GM21717 (cell line): ENCODE measurements around the gene MAK.
"Not testable (repeated sequence)": the region's sequence is repeated elsewhere in the genome, so short reads cannot be mapped to it uniquely, and the experiment has no call there.

Experiments
- ATAC-seq: cut with Tn5 transposase; IDR thresholded peaks from one replicate; pipeline ENCODE4 v1.9.1; 2021; ENCODE audit warnings: mild to moderate bottlenecking, moderate library complexity; ENCODE audit not compliant: unreplicated experiment

MAK gene, protein sequence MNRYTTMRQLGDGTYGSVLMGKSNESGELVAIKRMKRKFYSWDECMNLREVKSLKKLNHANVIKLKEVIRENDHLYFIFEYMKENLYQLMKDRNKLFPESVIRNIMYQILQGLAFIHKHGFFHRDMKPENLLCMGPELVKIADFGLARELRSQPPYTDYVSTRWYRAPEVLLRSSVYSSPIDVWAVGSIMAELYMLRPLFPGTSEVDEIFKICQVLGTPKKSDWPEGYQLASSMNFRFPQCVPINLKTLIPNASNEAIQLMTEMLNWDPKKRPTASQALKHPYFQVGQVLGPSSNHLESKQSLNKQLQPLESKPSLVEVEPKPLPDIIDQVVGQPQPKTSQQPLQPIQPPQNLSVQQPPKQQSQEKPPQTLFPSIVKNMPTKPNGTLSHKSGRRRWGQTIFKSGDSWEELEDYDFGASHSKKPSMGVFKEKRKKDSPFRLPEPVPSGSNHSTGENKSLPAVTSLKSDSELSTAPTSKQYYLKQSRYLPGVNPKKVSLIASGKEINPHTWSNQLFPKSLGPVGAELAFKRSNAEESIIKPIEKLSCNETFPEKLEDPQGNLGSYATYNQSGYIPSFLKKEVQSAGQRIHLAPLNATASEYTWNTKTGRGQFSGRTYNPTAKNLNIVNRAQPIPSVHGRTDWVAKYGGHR

DNA sequence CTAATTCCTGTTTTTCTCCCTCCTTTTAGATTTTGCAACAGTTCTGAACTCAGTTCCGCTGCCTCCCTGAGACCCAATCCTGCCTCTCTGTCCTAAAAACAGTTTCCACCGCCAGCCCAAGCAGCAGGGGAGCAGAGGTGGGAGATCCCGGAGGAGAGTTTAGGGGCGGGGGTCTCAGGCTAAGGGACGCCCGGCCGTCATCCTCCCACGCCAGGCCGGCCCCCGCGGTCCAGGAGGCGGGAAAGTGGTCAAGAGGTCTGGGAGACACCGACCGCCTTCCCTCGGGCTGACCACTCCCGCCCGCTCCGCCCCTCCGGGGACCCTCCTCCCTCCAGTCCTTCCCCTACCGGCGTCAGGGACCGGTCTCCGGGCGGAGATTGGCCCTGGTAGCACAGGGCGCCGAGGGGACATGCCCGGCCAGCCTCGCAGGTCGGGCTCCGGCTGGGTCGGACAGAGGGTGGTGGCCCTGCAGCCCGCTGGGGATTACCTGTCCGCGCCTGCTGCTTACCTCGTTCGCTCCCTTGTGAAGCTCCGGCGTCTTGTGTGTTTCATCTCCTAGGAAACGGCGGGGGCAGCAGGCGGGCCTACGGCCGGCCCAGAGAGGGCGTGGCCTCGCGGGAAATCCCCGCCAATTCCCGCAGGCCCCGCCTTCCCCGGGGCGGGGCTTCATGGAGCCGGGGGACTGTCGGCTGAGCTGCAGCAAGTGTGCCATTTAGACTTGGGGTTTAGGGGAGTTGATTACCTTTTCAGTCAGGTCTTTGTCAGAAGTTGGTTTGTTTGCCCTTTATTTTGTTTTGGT, at the start of gene MAK:
Gene MAK, minus strand, starts transcription at position 545 of the 799 bp plus-strand sequence. CDS start 7,891 bp downstream, outside the sequence.
- ATAC-seq: peak; percentile 80

DNA sequence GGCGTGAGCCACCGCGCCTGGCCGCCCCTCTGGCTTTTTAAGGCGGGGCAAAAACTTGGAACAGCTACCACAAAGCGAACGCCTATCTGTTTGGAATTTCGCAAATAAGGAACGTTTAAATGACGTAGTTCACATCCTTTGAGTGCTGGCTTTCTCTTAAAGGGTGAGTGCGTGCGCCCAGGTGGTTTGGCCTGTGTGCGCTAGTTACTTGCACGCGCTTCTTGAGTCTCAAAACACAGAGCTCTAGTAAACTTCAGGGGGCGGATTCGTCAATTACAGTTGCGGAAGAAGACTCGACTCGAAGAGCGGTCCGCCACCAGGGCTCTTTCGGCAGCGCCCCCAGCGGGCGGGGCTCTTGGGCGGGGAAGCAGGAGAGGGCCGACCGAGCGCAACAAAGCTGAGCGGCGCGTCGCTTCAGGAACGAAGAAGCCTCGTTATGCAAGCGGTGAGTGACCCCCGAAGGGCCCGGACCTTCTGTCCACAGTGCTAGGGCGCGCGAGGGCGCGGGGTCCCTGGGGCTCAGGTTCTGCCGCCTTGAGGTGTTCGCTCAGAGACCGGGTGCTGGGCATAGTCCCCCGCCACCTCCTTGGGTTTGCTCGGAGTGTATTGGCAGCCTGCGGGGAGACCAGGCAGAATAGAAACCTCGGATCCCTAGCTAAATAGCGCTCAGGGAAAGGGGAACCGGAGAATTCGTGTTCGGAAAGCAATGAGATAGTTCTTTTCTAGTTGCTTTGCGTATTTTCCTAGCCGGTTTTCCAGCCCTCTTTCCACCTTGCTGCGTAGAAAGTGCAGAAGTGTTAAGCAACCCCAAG, 48.6 kb upstream of the MAK start, which contains the start of gene SYCP2L:
Gene SYCP2L, plus strand, starts transcription at position 362 of the 812 bp plus-strand sequence. Its CDS starts 75 bp downstream, at position 437.
- no peak for ATAC-seq

DNA sequence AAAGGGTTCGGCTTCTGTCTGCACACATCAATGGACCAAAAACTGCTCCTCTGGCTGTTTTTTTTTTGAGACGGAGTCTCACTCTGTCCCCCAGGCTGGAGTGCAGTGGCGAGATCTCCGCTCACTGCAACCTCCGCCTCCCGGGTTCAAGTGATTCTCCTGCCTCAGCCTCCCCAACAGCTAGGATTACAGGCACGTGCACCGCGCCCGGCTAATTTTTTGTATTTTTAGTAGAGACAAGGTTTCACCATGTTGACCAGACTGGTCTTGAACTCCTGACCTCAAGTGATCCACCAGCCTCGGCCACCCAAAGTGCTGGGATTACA, 48.0 kb upstream of the MAK start:
- ATAC-seq: not testable (repeated sequence)

GRCh38 chr6:10884245-10884972, 46.1 kb upstream of the MAK start:
- no peak for ATAC-seq

- no peak for ATAC-seq
These were observed 45.2 kb upstream of the MAK start for GRCh38 chr6:10883312-10884244.

GRCh38 chr6:10882657-10883171, 44.4 kb upstream of the MAK start:
- ATAC-seq: no peak

GRCh38 chr6:10882253-10882630, 43.9 kb upstream of the MAK start:
- not testable (repeated sequence) for ATAC-seq

GRCh38 chr6:10880366-10880765, 42.0 kb upstream of the MAK start:
- ATAC-seq: no peak

DNA sequence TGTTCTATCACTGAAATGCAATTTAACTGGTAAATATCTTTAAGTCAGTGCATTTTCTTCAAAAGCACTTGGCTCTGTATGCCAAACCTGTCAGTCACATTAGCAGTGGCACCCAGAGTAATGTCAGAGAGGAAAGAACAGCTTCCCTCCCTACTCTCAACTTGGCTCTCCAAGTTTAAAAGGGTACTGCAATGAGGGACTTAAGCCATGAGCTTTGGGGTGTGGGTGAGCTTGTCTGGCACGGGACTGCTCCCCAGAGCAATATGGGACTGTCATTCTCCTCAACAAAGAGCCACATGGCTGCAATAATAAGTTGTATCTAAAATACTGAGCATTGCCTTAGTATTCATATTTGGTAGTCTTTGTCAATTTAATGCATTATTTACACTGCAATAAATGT, 39.5 kb upstream of the MAK start:
- no peak for ATAC-seq

GRCh38 chr6:10877012-10877411, 38.7 kb upstream of the MAK start:
- ATAC-seq: no peak

DNA sequence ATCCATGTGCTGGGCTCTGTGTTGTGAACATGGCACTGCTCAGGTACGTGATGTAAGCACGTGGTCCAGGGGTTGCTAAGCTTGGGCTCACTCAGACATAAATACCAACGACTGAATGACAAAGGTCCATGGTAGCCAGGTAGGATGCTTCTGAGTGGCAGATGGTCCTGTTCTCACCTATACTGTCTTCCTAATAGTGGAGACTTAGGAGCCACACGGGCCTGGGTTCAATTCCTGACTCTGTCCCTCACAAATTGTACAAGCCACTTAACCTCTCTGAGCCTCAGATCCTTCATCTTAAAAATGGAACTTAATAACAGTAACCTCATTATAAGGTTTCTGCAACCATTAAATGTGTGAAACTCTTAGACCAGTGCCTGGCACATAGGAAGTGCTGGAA, 36.7 kb upstream of the MAK start:
- no peak for ATAC-seq

DNA sequence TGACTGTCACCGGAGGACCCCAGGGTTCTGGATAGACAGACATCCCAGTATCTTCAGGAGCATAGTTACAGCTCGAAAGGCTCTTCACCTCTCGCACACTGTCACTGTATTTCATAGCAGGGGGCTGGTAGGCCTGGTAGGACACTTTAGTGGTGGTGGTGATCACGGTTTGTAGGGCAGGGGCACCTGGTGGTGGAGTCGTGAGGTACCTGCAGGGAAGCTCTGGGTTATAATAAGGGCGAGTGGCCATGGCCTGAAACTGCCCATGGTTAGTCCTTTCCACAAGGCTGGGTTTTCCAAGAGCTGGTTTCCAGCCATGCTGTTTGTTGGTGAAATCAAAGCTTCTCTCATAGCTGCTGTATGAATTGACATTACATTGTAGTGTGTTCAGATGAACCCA, 35.9 kb upstream of the MAK start:
- ATAC-seq: no peak

DNA sequence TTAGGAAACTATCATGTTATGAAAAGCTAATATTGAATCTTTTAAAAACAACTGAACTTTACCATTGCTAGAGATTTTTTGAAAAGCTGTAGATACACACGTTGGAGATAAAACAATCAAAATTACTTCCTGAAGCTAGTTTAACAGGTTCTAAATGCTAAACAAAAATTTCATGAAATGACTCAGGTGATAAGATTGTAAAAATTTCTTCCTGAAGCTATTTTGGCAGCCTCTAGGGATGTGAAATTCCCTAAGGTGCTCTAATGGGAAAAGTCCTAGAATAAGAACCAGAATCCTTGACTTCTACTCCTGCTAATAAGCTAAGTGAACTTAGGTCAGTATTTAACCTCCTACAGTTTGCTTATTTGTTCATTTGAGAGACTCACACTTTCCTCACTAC, 35.0 kb upstream of the MAK start:
- ATAC-seq: no peak

DNA sequence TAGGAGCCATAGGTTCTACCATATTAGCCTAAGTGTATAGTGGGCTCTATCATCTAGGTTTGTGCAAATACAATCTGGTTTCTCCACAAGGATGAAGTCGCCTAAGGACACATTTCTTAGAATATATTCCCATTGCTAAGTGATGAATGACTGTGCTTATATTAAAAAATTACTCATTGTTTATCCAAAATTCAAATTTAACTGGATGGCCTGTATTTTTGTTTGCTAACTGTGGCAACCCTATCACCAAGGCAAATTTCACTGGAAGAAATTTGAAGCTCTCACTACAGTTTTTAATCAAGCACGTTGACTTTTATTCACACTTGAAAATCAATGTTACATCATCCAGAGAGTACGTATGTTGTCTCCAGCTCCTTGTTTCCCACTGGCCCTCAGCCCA, 29.6 kb upstream of the MAK start:
- ATAC-seq: no peak

DNA sequence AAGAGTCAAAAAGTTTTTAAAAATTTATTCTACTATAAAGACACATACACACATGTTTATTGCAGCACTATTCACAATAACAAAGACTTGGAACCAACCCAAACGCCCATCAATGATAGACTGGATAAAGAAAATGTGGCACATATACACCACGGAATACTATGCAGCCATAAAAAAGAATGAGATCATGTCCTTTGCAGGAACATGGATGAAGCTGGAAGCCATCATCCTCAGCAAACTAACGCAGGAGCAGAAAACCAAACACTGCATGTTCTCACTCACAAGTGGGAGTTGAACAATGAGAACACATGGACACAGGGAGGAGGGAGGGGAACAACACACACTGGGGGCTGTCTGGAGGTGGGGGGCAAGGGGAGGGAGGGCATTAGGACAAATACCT, 28.4 kb upstream of the MAK start:
- not testable (repeated sequence) for ATAC-seq

- ATAC-seq: not testable (repeated sequence)
These were observed 24.7 kb upstream of the MAK start for GRCh38 chr6:10863031-10863430.

DNA sequence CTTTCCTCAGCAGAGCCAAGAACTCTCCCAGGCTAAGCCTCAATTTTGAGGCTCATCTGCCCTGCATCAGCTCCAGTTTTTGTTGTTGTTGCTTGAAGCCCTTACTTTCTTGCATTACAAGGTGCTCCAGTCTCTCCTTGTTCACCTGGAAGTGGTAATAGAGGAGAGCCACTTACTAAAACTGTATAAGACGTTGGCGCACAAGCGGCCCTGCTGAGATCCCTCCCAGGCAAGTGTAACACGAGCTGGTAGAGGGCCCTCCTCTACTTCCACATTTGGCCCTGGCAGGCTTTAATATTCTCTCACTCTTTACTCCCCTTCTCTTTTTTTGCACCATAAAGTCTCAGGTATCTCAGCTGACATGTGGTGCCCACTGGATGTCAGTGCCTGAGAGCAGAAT, 24.0 kb upstream of the MAK start:
- no peak for ATAC-seq

DNA sequence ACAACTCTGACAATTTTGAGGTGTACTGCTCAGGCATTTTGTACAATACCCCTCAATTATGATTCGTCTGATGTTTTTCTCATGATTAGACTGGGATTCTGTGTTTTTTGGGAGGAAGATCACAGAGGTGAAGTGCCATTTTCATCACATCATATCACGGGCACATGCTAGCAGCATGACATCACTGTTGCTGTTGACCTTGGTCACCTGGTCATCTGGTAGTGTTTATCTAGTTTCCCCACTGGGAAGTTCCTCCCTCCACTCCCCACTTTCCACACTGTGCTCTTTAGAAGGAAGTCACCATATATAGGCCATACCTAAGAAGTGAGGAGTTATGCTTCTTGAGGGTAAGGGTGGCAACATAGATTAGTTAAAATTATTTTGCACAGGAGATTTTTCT, 22.7 kb upstream of the MAK start:
- no peak for ATAC-seq

GRCh38 chr6:10857259-10857658, 18.9 kb upstream of the MAK start:
- ATAC-seq: no peak
